CD4-positive, alpha-beta T cell (primary cell): ENCODE measurements around the gene CARF. TPM values are rescaled to one million over a fixed set of nuclear protein-coding genes. Genes with fewer than 3 reads are reported as not detected.
"Not testable (repeated sequence)": the region's sequence is repeated elsewhere in the genome, so short reads cannot be mapped to it uniquely, and the experiment has no call there.

ENCODE experiments used
- ATAC-seq: fragments of 200-7000 bp; cut with Tn5 transposase; one replicate; pipeline ENCODE4 v1.10.0; 2022; ENCODE audit warnings: mild to moderate bottlenecking; ENCODE audit not compliant: poor library complexity
- CTCF ChIA-PET: fragments of 350-600 bp; sonication (Branson Sonifier 250); formaldehyde crosslinking; loops from one replicate; lab custom pipeline; 2021; ENCODE audit warnings: antibody characterized with exemption, inconsistent platforms; lab: Charles Lee
- POLR2A ChIA-PET: fragments of 350-600 bp; sonication (Branson Sonifier 250); formaldehyde crosslinking; loops from one replicate; lab custom pipeline; 2021; ENCODE audit warnings: antibody characterized with exemption, inconsistent platforms; lab: Charles Lee
- DNase-seq, 14 experiments: peaks; one replicate each; pipeline ENCODE4 v3.0.0-alpha.2; 2013 to 2020; ENCODE audit warnings: mixed read lengths in 2 of 14
- H3K27ac ChIP-seq, 2 donors: one replicate each; pipeline versions ENCODE4 v1.5.1 to v1.7.0; 2013; ENCODE audit warnings: low read length in 2 of 2, low read depth in 1 of 2, mild to moderate bottlenecking in 1 of 2
- H3K27me3 ChIP-seq, 2 experiments: 1 replicate in 1 of 2; 2 replicates in 1 of 2; pipeline versions ENCODE4 v1.6.1 to v1.7.0; 2013; ENCODE audit warnings: low read length in 2 of 2, control low read depth in 1 of 2, mild to moderate bottlenecking in 1 of 2, moderate library complexity in 1 of 2; ENCODE audit not compliant: insufficient read depth in 2 of 2, control insufficient read depth in 1 of 2
- H3K36me3 ChIP-seq: one replicate; pipeline ENCODE4 v1.6.1; 2013; ENCODE audit warnings: low read length, control low read depth; ENCODE audit not compliant: insufficient read depth
- H3K4me1 ChIP-seq: one replicate; pipeline ENCODE4 v1.6.1; 2013; ENCODE audit warnings: low read length, control low read depth; ENCODE audit not compliant: insufficient read depth
- H3K4me3 ChIP-seq: one replicate; pipeline ENCODE4 v1.5.1; 2013; ENCODE audit warnings: mild to moderate bottlenecking, low read length, moderate library complexity
- H3K9me3 ChIP-seq, 2 experiments: 1 replicate in 1 of 2; 2 replicates in 1 of 2; pipeline versions ENCODE4 v1.6.1 to v1.7.0; 2013; ENCODE audit warnings: low read length in 2 of 2, mild to moderate bottlenecking in 2 of 2, control low read depth in 1 of 2, moderate library complexity in 1 of 2; ENCODE audit not compliant: control insufficient read depth in 1 of 2, insufficient read depth in 1 of 2
- H3K27ac Mint-ChIP-seq: one replicate; pipeline ENCODE4 v1.8.0; 2020; ENCODE audit warnings: mixed read lengths
- H3K27me3 Mint-ChIP-seq: one replicate; pipeline ENCODE4 v1.8.0; 2021; ENCODE audit warnings: mixed read lengths
- H3K36me3 Mint-ChIP-seq: one replicate; pipeline ENCODE4 v1.8.0; 2021; ENCODE audit warnings: low read depth, mixed read lengths
- H3K4me1 Mint-ChIP-seq: one replicate; pipeline ENCODE4 v1.8.0; 2021; ENCODE audit warnings: low read depth, mixed read lengths
- H3K4me3 Mint-ChIP-seq: one replicate; pipeline ENCODE4 v1.8.0; 2020; ENCODE audit warnings: mild to moderate bottlenecking, mixed read lengths
- H3K9me3 Mint-ChIP-seq: one replicate; pipeline ENCODE4 v1.8.0; 2020; ENCODE audit warnings: mixed read lengths
- CTCF ChIP-seq: fragments of 200-600 bp; IDR thresholded peaks from one replicate; pipeline ENCODE4 v1.8.0; 2022; ENCODE audit warnings: antibody characterized with exemption, mild to moderate bottlenecking
- intact Hi-C, 2 experiments: fragments of 100-400 bp; cut with DNase I in 1 of 2; cut with micrococcal nuclease in 1 of 2; formaldehyde crosslinking; loops; one replicate each; pipeline versions ENCODE4 v1.15.1 to v1.9.0; 2023 to 2025; cut with DNase I, micrococcal nuclease
- total RNA-seq, 174 experiments: library from RNA in 2 of 174; stranded (reverse) in 2 of 174; gene quantifications; one replicate each; pipeline ENCODE4 v1.2.3 and lab custom pipeline; 2021 to 2026

CARF gene
- total RNA-seq, 2 experiments from 2014 or later = 9.0 to 9.6 TPM

GRCh38 chr2:202908186-202908585, 3.9 kb upstream of the CARF start:
- DNase-seq (no peak), ATAC-seq (no peak)
- Histone ChIP-seq H3K9me3 (no peaks in the 10 kb centered on the region), H3K27ac (no peak overlapping the region), H3K4me3 (no peak overlapping the region), H3K27me3 (no peaks in the 10 kb centered on the region), H3K36me3 (peaks cover 3% of the 10 kb centered on the region), H3K4me1 (peaks cover 9% of the 10 kb centered on the region)
- Mint-ChIP-seq H3K4me3 (peak overlapping the region; percentile 45), H3K36me3 (peaks cover 54% of the 10 kb centered on the region), H3K27ac (no peak overlapping the region), H3K27me3 (no peaks in the 10 kb centered on the region), H3K9me3 (no peaks in the 10 kb centered on the region), H3K4me1 (peaks cover 46% of the 10 kb centered on the region)
- TF ChIP-seq CTCF = no peak
- ChIA-PET POLR2A (no interaction called here), CTCF (no interaction called here)
- intact Hi-C loops = loop anchor here in 1 of 2 experiments (2.0 to 10.0 kb wide), 3 partner anchors 109 to 643 kb away; partner anchors contain the start of gene NOP58

- H3K27me3 Mint-ChIP-seq = no peaks in the 10 kb centered on the region
- peak overlapping the region; percentile 98 for H3K4me3 Mint-ChIP-seq
- ChIA-PET POLR2A (interaction anchor here (2.6 kb wide), 1 partner anchor 39 kb away, joined by 17 read pairs; the partner anchor contains the start of gene ICA1L), CTCF (interaction anchor here (1.1 kb wide), 1 partner anchor 175 kb away, joined by 3 read pairs; no protein-coding TSS in a partner anchor)
- Histone ChIP-seq H3K9me3 (no peaks in the 10 kb centered on the region), H3K27me3 (no peaks in the 10 kb centered on the region), H3K36me3 (peaks cover 3% of the 10 kb centered on the region), H3K4me1 (peaks cover 9% of the 10 kb centered on the region), H3K4me3 (no peak overlapping the region), H3K27ac (no peak overlapping the region)
- ATAC-seq (no peak), DNase-seq (no peak)
- H3K9me3 Mint-ChIP-seq = no peaks in the 10 kb centered on the region
- H3K36me3 Mint-ChIP-seq = peaks cover 42% of the 10 kb centered on the region
- no peak overlapping the region for H3K27ac Mint-ChIP-seq
- intact Hi-C loops = loop anchor here (2.0 to 10.0 kb wide), 6 partner anchors 103 to 645 kb away; partner anchors contain the start of genes CYP20A1 (in 2 of the 2), NBEAL1 (in 1 of the 2) and NOP58 (in 1 of the 2)
- peaks cover 44% of the 10 kb centered on the region for H3K4me1 Mint-ChIP-seq
- TF ChIP-seq CTCF = no peak
Measured at GRCh38 chr2:202909394-202910192, 2.5 kb upstream of the CARF start.

- not testable (repeated sequence) for ATAC-seq, H3K36me3 ChIP-seq, H3K27me3 Mint-ChIP-seq, H3K27me3 ChIP-seq, H3K4me3 ChIP-seq, H3K9me3 ChIP-seq, H3K4me1 ChIP-seq, H3K27ac Mint-ChIP-seq, H3K27ac ChIP-seq, H3K9me3 Mint-ChIP-seq, DNase-seq
- POLR2A ChIA-PET = interaction anchor here (1.1 to 2.7 kb wide), 5 partner anchors 9 to 328 kb away, joined by 3 to 31 read pairs (median 17); partner anchors contain the start of genes CYP20A1, FAM117B and ICA1L
- peak overlapping the region; percentile 98 for H3K4me3 Mint-ChIP-seq
- peaks cover 38% of the 10 kb centered on the region for H3K36me3 Mint-ChIP-seq
- intact Hi-C loops = loop anchor here (2.0 to 5.0 kb wide), 3 partner anchors 102 to 329 kb away; partner anchors contain the start of genes CYP20A1 (in 2 of the 2) and NBEAL1 (in 1 of the 2)
- peaks cover 40% of the 10 kb centered on the region for H3K4me1 Mint-ChIP-seq
- CTCF ChIA-PET = interaction anchor here (0.6 to 0.9 kb wide), 2 partner anchors 19 to 329 kb away, joined by 3 read pairs; partner anchors contain the start of gene CYP20A1
Measured at GRCh38 chr2:202910250-202910649, 1.8 kb upstream of the CARF start.
